ENCODE data around the gene KCNA2.

The KCNA2 gene

DNA sequence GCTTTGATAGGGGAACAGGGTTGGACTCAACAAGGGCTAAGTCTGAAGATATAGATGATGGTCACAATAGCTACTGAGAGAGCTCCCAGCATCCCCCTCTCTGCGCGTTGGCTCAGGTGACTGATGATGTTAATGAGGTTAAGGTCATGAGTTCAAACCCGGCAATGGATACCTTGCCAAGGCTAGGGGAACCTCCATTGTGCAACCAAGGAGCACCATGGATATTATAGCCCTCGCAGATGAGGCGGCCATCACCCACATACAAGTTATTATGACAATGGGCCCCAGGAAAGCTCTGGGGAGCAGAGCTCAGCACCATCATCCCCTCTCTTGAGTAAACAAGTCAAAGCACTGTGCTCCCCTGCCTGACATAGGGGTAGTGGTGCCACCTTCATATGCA lies 8.2 kb downstream of the KCNA2 start:
- Mint-ChIP-seq H3K27me3 (no peaks in the 10 kb centered on the region), H3K27ac (no peak overlapping the region), H3K4me1 (peaks cover 7% of the 10 kb centered on the region), H3K9me3 (no peaks in the 10 kb centered on the region), H3K4me3 (no peak overlapping the region), H3K36me3 (no peaks in the 10 kb centered on the region)
- no peak for ATAC-seq

GRCh38 chr1:110596312-110596711 lies 9.8 kb downstream of the KCNA2 start:
- ATAC-seq, result no peak
- H3K4me3 Mint-ChIP-seq, result no peak overlapping the region
- H3K4me1 Mint-ChIP-seq, result peaks cover 7% of the 10 kb centered on the region
- H3K27ac Mint-ChIP-seq, result no peak overlapping the region
- H3K36me3 Mint-ChIP-seq, result no peaks in the 10 kb centered on the region
- no peaks in the 10 kb centered on the region for H3K9me3 Mint-ChIP-seq
- H3K27me3 Mint-ChIP-seq, result peaks cover 9% of the 10 kb centered on the region

DNA sequence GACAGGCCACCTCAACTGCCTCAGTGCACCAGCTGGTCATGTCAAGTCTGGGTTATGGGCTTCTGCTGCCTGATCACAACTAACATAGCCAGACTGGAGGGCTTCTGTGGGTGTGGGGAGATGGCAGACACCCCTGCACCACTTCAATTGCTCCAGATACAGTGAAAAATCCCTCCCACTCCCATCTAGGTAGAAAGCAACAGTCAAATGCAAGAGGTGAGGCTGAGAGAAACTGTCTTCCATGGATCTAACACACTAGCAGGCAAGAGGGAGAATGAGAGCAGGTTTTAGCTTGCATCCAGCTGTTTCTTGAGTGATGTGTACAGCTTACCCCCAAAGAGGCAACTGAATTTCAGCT lies 10.8 kb downstream of the KCNA2 start:
- Mint-ChIP-seq H3K4me1 (peaks cover 7% of the 10 kb centered on the region), H3K27me3 (peaks cover 18% of the 10 kb centered on the region), H3K4me3 (no peak overlapping the region), H3K27ac (no peak overlapping the region), H3K9me3 (no peaks in the 10 kb centered on the region), H3K36me3 (no peaks in the 10 kb centered on the region)
- ATAC-seq, result no peak

GRCh38 chr1:110594456-110595352 lies 11.5 kb downstream of the KCNA2 start:
- H3K27me3 Mint-ChIP-seq, result peaks cover 19% of the 10 kb centered on the region
- no peak overlapping the region for H3K4me3 Mint-ChIP-seq
- H3K27ac Mint-ChIP-seq, result no peak overlapping the region
- no peaks in the 10 kb centered on the region for H3K36me3 Mint-ChIP-seq
- H3K9me3 Mint-ChIP-seq, result no peaks in the 10 kb centered on the region
- peaks cover 7% of the 10 kb centered on the region for H3K4me1 Mint-ChIP-seq
- ATAC-seq, result no peak

DNA sequence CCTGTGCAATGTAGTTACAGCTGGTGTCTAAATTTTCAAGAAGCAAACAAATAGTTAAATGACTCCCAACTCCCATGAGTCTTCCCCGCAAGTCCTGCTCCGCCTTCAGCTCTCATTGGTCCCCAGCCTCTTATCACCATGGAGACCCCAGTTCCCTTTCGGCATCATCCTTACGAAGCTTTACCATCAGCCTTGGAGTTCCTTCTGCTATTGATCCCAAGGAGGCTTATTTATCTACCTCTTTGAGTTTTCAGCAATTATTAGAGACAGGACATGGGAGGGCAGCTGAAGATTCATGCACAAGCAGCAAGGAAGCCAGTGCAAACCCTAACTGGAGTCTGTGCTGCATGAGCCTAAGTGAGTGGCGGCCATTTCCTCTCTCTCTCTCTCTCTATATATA lies 12.3 kb downstream of the KCNA2 start:
- H3K27ac Mint-ChIP-seq, result no peak overlapping the region
- no peak for ATAC-seq
- H3K4me1 Mint-ChIP-seq, result peaks cover 7% of the 10 kb centered on the region
- no peak overlapping the region for H3K4me3 Mint-ChIP-seq
- no peaks in the 10 kb centered on the region for H3K36me3 Mint-ChIP-seq
- no peaks in the 10 kb centered on the region for H3K9me3 Mint-ChIP-seq
- H3K27me3 Mint-ChIP-seq, result peaks cover 23% of the 10 kb centered on the region

DNA sequence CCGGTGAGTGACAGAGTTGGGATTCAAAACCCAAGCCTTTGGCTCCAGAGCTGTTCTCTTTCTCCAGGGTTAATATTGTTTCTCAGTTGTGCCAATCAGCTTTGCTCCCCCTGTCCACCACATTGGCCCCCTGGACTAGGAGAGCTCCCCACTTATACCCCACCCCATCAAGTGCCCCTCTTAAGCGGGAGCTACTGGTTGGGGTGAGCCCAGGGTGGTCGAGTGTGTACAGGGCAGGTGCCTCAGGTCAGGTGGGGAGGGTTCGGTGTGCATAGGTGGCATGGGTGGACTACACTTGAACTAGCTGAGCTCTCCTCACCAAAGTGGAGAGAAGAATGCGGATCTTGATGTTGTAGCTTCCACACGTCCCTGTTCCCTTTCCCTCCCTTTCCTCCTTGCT lies 14.2 kb downstream of the KCNA2 start:
- no peak overlapping the region for H3K27ac Mint-ChIP-seq
- no peaks in the 10 kb centered on the region for H3K36me3 Mint-ChIP-seq
- no peaks in the 10 kb centered on the region for H3K9me3 Mint-ChIP-seq
- no peak overlapping the region for H3K4me3 Mint-ChIP-seq
- peaks cover 42% of the 10 kb centered on the region for H3K27me3 Mint-ChIP-seq
- no peak for ATAC-seq
- peaks cover 7% of the 10 kb centered on the region for H3K4me1 Mint-ChIP-seq

- Mint-ChIP-seq H3K4me3 (no peak overlapping the region), H3K9me3 (no peaks in the 10 kb centered on the region), H3K27ac (no peak overlapping the region), H3K27me3 (peaks cover 43% of the 10 kb centered on the region), H3K4me1 (no peaks in the 10 kb centered on the region), H3K36me3 (no peaks in the 10 kb centered on the region)
- ATAC-seq, result no peak
Observed at GRCh38 chr1:110588991-110589390, 17.2 kb downstream of the KCNA2 start.

DNA sequence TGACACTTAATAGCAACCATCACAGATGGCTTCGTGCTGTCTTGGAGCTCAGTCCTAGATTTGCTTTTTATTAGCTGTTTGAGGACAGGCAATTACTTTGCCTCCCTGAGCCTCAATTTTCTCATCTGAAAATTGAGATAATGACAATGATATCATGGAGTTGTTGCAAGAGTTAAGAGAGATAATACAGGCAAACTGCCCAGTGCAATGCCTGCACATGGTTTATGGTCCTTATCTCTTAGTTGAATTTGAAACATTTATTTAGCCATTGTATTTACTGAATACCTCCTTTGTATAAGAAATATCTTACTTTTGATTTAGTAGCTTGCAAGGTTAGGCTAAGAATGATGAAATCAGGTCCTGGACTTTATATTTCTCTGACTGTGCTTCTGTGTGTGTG lies 17.7 kb downstream of the KCNA2 start:
- no peak for ATAC-seq
- H3K36me3 Mint-ChIP-seq, result no peaks in the 10 kb centered on the region
- H3K9me3 Mint-ChIP-seq, result no peaks in the 10 kb centered on the region
- peaks cover 43% of the 10 kb centered on the region for H3K27me3 Mint-ChIP-seq
- H3K27ac Mint-ChIP-seq, result no peak overlapping the region
- H3K4me1 Mint-ChIP-seq, result no peaks in the 10 kb centered on the region
- H3K4me3 Mint-ChIP-seq, result no peak overlapping the region

GRCh38 chr1:110587906-110588305 lies 18.3 kb downstream of the KCNA2 start:
- ATAC-seq, result no peak
- peaks cover 43% of the 10 kb centered on the region for H3K27me3 Mint-ChIP-seq
- H3K4me3 Mint-ChIP-seq, result no peak overlapping the region
- H3K4me1 Mint-ChIP-seq, result no peaks in the 10 kb centered on the region
- no peaks in the 10 kb centered on the region for H3K9me3 Mint-ChIP-seq
- H3K36me3 Mint-ChIP-seq, result no peaks in the 10 kb centered on the region
- no peak overlapping the region for H3K27ac Mint-ChIP-seq

GRCh38 chr1:110585481-110585880 lies 20.7 kb downstream of the KCNA2 start:
- ATAC-seq, result no peak
- Mint-ChIP-seq H3K36me3 (no peaks in the 10 kb centered on the region), H3K4me3 (no peak overlapping the region)

DNA sequence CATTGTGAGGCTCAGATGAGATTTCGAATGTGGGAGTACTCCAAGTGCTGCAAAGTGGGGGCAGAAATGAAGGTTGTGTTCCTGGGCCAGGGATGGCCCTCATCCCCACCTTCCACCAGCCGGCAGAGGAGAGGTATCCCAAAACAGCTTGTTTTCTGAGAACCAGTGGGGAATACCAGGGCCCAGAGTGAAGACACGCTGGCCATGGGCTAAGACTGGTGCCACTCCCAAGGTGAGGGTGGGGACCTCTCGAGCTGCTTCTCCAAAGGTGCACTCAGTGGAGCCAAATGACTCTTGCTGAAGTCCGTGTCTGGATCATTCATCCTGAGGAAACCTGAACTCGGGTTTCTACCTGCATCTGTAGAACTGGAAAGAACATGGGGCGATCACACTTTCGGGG lies 22.1 kb downstream of the KCNA2 start:
- no peak overlapping the region for H3K4me3 Mint-ChIP-seq
- no peaks in the 10 kb centered on the region for H3K36me3 Mint-ChIP-seq
- ATAC-seq, result no peak
- H3K27ac Mint-ChIP-seq, result no peak overlapping the region
- no peaks in the 10 kb centered on the region for H3K4me1 Mint-ChIP-seq
- H3K9me3 Mint-ChIP-seq, result no peaks in the 10 kb centered on the region
- H3K27me3 Mint-ChIP-seq, result peaks cover 28% of the 10 kb centered on the region

More at GRCh38 chr1:110585481-110585880, 20.7 kb downstream of the KCNA2 start:
- Mint-ChIP-seq H3K27me3 (peaks cover 26% of the 10 kb centered on the region), H3K9me3 (no peaks in the 10 kb centered on the region), H3K27ac (no peak overlapping the region), H3K4me1 (no peaks in the 10 kb centered on the region)

GRCh38 chr1:110583505-110583904 lies 22.7 kb downstream of the KCNA2 start:
- H3K36me3 Mint-ChIP-seq, result no peaks in the 10 kb centered on the region
- no peak overlapping the region for H3K27ac Mint-ChIP-seq
- no peak for ATAC-seq
- no peaks in the 10 kb centered on the region for H3K9me3 Mint-ChIP-seq
- peaks cover 28% of the 10 kb centered on the region for H3K27me3 Mint-ChIP-seq
- H3K4me3 Mint-ChIP-seq, result no peak overlapping the region
- no peaks in the 10 kb centered on the region for H3K4me1 Mint-ChIP-seq

GRCh38 chr1:110582378-110582777 lies 23.8 kb downstream of the KCNA2 start:
- Mint-ChIP-seq H3K9me3 (no peaks in the 10 kb centered on the region), H3K27ac (no peak overlapping the region), H3K4me3 (no peak overlapping the region), H3K36me3 (no peaks in the 10 kb centered on the region), H3K27me3 (peaks cover 17% of the 10 kb centered on the region), H3K4me1 (no peaks in the 10 kb centered on the region)
- ATAC-seq, result no peak

- no peak overlapping the region for H3K27ac Mint-ChIP-seq
- no peaks in the 10 kb centered on the region for H3K9me3 Mint-ChIP-seq
- no peak overlapping the region for H3K4me3 Mint-ChIP-seq
- H3K4me1 Mint-ChIP-seq, result no peaks in the 10 kb centered on the region
- no peaks in the 10 kb centered on the region for H3K36me3 Mint-ChIP-seq
- peaks cover 18% of the 10 kb centered on the region for H3K27me3 Mint-ChIP-seq
- ATAC-seq, result no peak
Observed at GRCh38 chr1:110581682-110582145, 24.4 kb downstream of the KCNA2 start.

- ATAC-seq, result no peak
- no peak overlapping the region for H3K27ac Mint-ChIP-seq
- H3K4me1 Mint-ChIP-seq, result no peaks in the 10 kb centered on the region
- no peaks in the 10 kb centered on the region for H3K36me3 Mint-ChIP-seq
- peaks cover 20% of the 10 kb centered on the region for H3K27me3 Mint-ChIP-seq
- no peaks in the 10 kb centered on the region for H3K9me3 Mint-ChIP-seq
- H3K4me3 Mint-ChIP-seq, result no peak overlapping the region
Observed at GRCh38 chr1:110580244-110580643, 25.9 kb downstream of the KCNA2 start.

DNA sequence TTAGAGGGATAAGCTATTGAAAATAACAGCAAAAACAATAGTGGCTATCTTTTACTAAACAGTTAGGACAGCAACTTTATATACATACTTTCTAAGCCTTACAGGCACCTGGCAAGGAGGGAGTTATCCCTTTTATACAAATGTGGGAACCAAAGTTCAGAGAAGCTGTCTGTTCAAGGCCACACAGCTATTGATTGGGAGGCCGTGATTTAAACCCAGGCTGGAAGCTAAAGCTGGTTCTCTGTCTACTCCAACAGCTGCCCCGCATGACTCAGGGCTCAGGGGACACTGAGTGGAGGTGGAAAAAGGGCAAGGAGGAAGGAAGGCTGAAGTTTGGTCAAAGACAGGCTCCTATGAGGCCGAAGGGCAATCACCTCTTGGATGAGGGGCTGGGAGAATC lies 26.7 kb downstream of the KCNA2 start:
- Mint-ChIP-seq H3K4me1 (no peaks in the 10 kb centered on the region), H3K27ac (no peak overlapping the region), H3K4me3 (no peak overlapping the region), H3K36me3 (no peaks in the 10 kb centered on the region), H3K9me3 (no peaks in the 10 kb centered on the region), H3K27me3 (peaks cover 20% of the 10 kb centered on the region)
- no peak for ATAC-seq
